ENCODE results near the gene RELCH.

- TF ChIP-seq RAD21 (conservative IDR thresholded peaks at IDR 0.05 in 1 of 2, IDR thresholded peaks at IDR 0.05 in 1 of 2) = no peak
- TF ChIP-seq ELK1 (IDR thresholded peaks at IDR 0.05; ENCODE audit: low read depth, low read length) = no peak
- TF ChIP-seq CTCF (IDR thresholded peaks at IDR 0.05) = no peak
- TF ChIP-seq RFX5 (IDR thresholded peaks at IDR 0.05) = no peak
- no peak for TF ChIP-seq E2F6 (IDR thresholded peaks at IDR 0.05; ENCODE audit: borderline replicate concordance, low read depth)
- no peak for TF ChIP-seq EP300 (IDR thresholded peaks at IDR 0.05)
- no peak for TF ChIP-seq CEBPB (IDR thresholded peaks at IDR 0.05)
Measured at GRCh38 chr18:62157843-62158242, 29.2 kb upstream of the RELCH start.

All from A549 (cell line).